ENCODE measurements around the gene ATR.

The ATR gene

DNA sequence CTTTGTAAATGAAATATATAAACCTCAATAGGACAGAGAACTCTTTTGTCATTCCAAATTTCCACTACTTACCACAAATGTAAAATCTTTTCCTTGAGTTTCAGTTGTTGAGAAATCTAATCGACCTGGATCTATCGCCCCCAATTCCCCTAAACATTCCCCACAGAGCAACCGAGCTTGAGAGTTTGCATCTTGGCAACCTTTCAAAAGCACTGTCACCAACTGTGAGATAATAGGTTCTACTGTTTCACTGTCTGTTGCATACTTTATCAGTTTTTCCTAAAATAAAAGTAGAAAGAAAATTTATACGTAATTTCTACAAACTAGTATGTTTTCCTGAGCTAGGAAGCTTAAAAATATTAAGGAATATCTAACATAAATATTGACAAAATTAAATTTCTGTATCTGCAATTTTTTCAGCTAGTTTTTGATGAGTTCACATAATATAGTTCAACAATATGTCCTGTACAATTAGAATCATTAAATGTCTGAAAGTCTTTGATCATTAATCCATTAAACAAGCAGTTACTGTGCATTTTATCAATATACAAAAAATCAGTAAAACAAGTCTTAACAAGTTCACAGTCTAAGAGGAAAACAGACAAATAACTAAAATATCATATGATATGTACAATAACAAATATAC is 54.5 kb downstream of the ATR start:
- Histone ChIP-seq H3K4me1 (ENCODE audit: insufficient read depth, low read length) (no peaks in the 10 kb centered on the region), H3K9ac (ENCODE audit: low read depth, low read length) (no peak overlapping the region), H3K9me3 (ENCODE audit: control insufficient read depth, insufficient read depth, low read length) (no peaks in the 10 kb centered on the region), H3K36me3 (ENCODE audit: insufficient read depth, low read length) (no peaks in the 10 kb centered on the region)

DNA sequence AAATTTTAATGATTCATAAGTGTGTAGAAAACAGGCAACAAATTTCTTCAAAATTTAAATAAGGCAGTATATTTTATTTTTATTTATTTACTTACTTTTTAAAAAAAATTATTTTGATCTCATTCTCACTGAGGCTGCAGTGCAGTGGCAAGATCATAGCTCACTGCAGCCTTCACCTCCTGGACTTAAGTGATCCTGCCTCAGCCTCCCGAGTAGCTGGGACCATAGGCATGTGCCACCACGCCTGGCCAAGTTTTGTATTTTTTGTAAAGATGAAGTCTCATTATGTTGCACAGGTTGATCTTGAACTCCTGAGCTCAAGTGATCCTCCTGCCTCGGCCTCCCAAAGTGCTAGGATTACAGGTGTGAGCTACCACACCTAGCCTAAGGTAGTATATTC is 69.5 kb downstream of the ATR start:
- no peaks in the 10 kb centered on the region for H3K36me3 ChIP-seq (ENCODE audit: insufficient read depth, low read length)
- no peak overlapping the region for H3K9ac ChIP-seq (ENCODE audit: low read depth, low read length)
- H3K4me1 ChIP-seq (ENCODE audit: insufficient read depth, low read length) = no peaks in the 10 kb centered on the region

DNA sequence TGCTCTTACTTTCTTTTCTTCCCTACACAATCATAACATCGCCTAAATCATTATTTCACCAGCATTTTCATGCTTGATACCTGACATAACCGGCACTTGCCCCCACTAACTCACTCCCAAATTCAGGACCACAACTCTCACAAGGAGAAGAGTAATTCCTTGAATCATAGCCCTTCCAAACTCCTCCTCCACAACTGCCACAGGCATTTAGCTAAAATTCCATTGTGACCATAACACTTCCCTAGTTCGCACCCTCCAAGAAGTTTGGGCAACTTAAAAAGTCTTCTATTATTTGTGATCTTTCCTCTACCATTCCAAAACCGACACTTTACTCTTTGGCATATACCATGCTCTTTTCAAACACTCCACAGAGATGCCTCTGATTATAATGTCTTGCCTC is 71.3 kb downstream of the ATR start:
- no peaks in the 10 kb centered on the region for H3K36me3 ChIP-seq (ENCODE audit: insufficient read depth, low read length)
- H3K9me3 ChIP-seq (ENCODE audit: control insufficient read depth, insufficient read depth, low read length) = no peaks in the 10 kb centered on the region
- H3K9ac ChIP-seq (ENCODE audit: low read depth, low read length) = no peak overlapping the region
- H3K4me1 ChIP-seq (ENCODE audit: insufficient read depth, low read length) = no peaks in the 10 kb centered on the region

More for the DNA sequence above, 69.5 kb downstream of the ATR start:
- H3K9me3 ChIP-seq (ENCODE audit: control insufficient read depth, insufficient read depth, low read length) = no peaks in the 10 kb centered on the region

DNA sequence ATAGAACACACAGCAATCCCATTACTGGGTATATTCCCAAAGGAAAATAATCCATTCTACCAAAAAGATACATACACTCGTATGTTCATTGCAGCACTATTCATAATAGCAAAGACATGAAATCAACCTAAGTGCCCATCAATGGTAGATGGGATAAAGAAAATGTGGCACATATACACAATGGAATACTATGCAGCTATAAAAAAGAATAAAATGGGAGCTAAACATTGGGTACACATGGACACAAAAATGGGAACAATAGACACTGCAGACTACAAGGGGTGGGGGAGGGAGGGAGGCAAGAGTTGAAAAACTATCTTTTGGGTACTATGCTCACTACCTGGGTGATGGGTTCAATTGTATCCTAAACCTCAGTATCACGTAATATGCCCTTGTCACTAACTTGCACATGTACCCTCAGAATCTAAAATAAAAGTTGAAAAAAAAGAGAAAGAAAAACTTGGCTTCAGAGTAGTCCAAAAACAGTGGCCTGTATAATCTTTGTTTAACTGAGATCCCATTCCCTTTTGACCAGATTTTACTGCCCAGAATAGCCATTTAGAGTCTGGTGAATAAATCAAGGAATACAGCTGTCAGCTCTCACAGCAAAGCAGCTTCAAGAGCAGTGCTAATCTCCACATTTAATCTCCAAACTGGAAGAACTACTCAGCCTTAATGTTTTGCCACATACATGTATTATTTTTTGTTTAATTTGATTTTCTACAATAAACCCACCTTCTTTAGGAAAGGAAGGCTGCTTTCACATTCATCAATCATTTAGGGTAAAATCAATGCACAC is 76.1 kb downstream of the ATR start:
- no peaks in the 10 kb centered on the region for H3K9me3 ChIP-seq (ENCODE audit: control insufficient read depth, insufficient read depth, low read length)
- no peak overlapping the region for H3K9ac ChIP-seq (ENCODE audit: low read depth, low read length)
- no peaks in the 10 kb centered on the region for H3K4me1 ChIP-seq (ENCODE audit: insufficient read depth, low read length)
- H3K36me3 ChIP-seq (ENCODE audit: insufficient read depth, low read length) = peaks cover 7% of the 10 kb centered on the region

DNA sequence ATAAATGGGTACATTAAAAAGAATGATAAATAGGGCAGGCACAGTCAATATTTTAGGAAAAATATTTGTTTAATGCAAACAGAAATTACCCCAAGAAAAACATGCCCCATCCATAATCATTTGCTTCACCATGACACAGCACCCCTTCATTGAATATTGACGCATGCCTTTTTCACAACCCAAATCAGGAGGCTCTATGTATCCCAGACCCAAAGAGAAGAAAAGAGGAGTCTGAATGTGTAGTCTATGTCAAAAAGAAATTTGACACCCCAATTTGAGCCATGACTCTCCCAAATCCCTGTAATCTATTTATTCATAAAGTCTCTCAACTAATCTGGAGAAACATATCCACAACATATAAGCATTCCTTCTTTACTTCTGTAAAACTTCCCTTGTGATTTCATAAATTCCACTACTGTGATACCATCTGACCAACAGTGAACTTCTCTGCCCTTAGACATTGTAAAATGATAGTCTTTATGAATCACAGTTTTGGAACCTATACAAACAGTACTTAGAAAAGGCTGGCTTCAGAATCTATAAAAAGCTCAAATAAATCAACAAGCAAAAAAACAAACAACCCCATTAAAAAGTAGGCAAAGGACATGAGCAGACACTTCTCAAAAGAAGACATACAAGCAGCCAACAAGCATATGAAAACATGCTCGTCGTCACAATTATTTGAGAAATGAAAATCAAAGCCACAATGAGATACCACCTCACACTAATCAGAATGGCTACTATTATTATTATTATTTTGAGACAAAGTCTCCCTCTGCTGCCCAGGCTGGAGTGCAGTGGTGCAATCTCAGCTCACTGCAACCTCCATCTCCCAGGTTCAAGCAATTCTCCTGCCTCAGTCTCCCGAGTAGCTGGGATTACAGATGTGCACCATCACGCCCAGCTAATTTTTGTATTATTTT is 77.3 kb downstream of the ATR start:
- H3K9me3 ChIP-seq (ENCODE audit: control insufficient read depth, insufficient read depth, low read length) = no peaks in the 10 kb centered on the region
- H3K9ac ChIP-seq (ENCODE audit: low read depth, low read length) = no peak overlapping the region
- H3K4me1 ChIP-seq (ENCODE audit: insufficient read depth, low read length) = no peaks in the 10 kb centered on the region
- peaks cover 7% of the 10 kb centered on the region for H3K36me3 ChIP-seq (ENCODE audit: insufficient read depth, low read length)

DNA sequence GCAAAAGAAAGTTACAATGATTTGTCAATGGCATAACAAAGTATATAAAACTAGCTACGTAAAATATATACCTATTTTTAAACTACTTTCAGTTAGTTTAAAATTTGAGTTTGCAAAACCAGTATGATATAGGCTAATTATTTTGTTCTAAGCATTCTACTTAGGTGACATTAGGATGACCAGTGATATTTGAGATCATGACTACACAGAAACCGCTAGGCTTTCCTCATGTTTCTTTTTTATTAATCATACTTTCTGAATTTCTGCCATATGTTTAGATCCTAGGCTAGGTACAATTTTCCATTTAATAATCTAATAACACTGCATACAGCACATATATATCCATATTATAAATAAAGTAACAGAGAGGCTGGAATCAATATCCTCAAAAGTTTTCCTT is 78.3 kb downstream of the ATR start:
- H3K36me3 ChIP-seq (ENCODE audit: insufficient read depth, low read length) = peaks cover 7% of the 10 kb centered on the region
- H3K9ac ChIP-seq (ENCODE audit: low read depth, low read length) = no peak overlapping the region
- no peaks in the 10 kb centered on the region for H3K9me3 ChIP-seq (ENCODE audit: control insufficient read depth, insufficient read depth, low read length)
- H3K4me1 ChIP-seq (ENCODE audit: insufficient read depth, low read length) = no peaks in the 10 kb centered on the region

DNA sequence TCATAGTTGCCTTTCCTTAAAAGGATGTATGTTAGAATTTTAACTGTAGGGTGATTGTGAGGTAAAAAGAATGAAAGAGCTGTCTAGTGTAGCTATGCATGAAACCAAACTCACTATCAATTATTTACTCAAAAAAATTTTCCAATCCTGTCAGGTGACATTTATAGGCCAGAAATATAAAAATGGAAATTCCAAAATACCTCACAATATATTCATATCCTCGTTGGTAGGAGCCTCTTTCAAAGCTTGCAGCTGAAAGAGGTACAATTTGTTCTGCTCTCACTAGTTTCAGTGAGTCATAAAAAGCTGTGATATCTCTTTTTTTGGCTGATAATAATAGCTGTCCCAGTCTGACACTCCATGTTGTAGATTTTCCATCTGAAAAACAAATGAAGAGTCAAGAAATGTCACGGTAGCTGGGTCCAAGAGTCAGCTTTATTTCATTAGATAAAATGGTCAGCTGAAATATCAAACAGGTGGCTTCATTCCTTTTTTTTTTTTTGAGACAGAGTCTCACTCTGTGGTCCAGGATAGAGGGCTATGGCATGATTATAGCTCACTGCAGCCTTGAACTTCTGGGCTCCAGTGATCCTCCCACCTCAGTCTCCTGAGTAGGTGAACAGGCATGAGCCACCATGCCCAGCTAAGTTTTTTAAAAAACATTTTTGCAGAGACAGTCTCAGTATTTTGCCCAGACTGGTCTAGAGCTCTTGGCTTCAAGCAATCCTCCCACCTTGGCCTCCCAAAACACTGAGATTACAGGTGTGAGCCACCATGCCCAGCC is 79.9 kb downstream of the ATR start:
- Histone ChIP-seq H3K9ac (ENCODE audit: low read depth, low read length) (no peak overlapping the region), H3K4me1 (ENCODE audit: insufficient read depth, low read length) (no peaks in the 10 kb centered on the region), H3K36me3 (ENCODE audit: insufficient read depth, low read length) (peaks cover 7% of the 10 kb centered on the region), H3K9me3 (ENCODE audit: control insufficient read depth, insufficient read depth, low read length) (no peaks in the 10 kb centered on the region)

DNA sequence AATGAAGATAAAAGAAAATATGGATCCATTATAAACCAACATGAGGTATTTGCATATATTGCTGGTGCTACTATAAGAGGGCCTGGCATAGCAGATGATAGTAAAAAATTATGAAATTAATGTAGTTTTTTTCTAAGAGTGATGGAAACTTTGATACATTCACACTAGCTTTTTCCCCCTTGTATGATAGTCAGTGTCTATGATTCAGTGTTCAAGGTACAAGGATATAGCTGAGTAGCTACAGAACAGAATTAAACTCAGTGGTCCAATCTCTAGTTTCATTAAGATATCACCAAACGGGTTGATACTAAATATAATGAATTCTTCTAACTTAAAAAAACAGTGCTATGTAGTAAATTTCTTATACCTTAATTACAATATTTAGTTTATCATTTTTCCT is 80.8 kb downstream of the ATR start:
- peaks cover 7% of the 10 kb centered on the region for H3K36me3 ChIP-seq (ENCODE audit: insufficient read depth, low read length)
- H3K9me3 ChIP-seq (ENCODE audit: control insufficient read depth, insufficient read depth, low read length) = no peaks in the 10 kb centered on the region
- H3K4me1 ChIP-seq (ENCODE audit: insufficient read depth, low read length) = no peaks in the 10 kb centered on the region
- no peak overlapping the region for H3K9ac ChIP-seq (ENCODE audit: low read depth, low read length)

DNA sequence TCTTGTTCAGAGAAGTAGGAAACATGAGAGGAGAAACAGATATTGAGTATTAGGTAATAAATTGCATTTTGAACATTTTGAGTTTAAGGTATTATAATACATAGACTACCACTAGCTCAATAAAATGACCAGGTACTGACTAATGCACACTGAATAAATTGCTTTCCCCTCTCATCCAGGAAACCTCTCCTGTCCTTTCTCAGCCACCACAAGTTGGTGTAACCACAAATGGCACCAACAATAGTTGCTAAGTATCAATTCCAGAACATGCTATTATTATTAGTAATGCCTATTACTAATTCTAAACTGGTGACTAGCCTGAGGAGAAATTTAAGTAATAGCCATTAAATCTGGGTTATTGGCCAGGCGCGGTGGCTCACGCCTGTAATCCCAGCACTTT is 83.4 kb downstream of the ATR start:
- no peak overlapping the region for H3K9ac ChIP-seq (ENCODE audit: low read depth, low read length)
- H3K36me3 ChIP-seq (ENCODE audit: insufficient read depth, low read length) = peaks cover 10% of the 10 kb centered on the region
- H3K9me3 ChIP-seq (ENCODE audit: control insufficient read depth, insufficient read depth, low read length) = no peaks in the 10 kb centered on the region
- H3K4me1 ChIP-seq (ENCODE audit: insufficient read depth, low read length) = no peaks in the 10 kb centered on the region

DNA sequence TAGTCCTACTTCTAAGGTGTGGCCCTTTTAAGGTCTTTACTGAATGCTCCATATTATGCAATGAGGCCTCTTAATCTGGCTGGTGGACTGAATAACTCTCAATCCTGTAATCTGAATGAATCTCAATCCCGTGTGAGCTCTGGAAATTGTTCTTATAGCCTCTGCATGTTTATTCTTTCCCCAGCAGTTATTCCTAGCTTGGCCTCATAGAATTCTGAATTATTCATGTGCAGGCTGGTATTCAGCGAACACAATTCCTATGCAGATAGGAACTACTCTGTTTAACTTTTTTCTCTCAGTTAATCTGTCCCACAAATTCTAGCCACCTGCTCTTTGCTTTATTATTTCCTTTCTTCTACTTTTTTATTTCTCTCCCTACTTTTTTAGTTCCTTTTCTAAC is 86.3 kb downstream of the ATR start:
- Histone ChIP-seq H3K9me3 (ENCODE audit: control insufficient read depth, insufficient read depth, low read length) (no peaks in the 10 kb centered on the region), H3K4me1 (ENCODE audit: insufficient read depth, low read length) (no peaks in the 10 kb centered on the region), H3K9ac (ENCODE audit: low read depth, low read length) (no peak overlapping the region), H3K36me3 (ENCODE audit: insufficient read depth, low read length) (peaks cover 3% of the 10 kb centered on the region; the same call in 1 of the 2 replicates)

DNA sequence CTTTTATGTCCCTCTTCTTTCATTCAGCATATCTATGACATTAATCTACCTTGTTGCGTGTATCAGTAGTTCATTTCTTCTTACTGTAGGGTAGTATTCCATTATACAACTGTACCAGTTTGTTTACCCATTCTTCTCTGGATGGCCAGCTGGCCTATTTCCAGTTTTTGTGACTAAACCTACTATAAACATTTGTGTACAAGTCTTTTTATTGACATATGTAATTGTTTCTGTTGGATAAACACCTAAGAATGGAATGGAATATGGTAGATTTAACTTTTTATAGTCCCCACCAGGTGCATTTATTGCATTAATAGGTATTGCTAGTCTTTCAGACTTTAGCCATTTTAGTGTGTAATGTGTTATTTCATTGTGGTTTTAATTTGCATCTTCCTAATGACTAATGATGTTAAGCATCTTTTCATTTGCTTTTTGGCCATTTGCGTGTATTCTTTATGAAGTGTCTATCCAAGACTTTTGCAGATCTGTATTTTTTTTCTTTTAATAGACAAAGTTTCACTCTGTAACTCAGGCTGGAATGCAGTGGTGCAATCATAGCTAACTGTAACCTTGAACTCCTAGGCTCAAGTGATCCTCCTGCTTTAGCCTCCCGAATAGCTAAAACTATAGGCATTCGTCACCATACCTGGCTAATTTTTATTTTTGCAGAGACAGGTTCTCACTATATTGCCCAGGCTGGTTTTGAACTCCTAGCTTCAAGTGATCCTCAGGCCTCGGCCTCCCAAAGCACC is 88.8 kb downstream of the ATR start:
- Histone ChIP-seq H3K9me3 (ENCODE audit: control insufficient read depth, insufficient read depth, low read length) (no peaks in the 10 kb centered on the region), H3K4me1 (ENCODE audit: insufficient read depth, low read length) (no peaks in the 10 kb centered on the region), H3K9ac (ENCODE audit: low read depth, low read length) (no peak overlapping the region), H3K36me3 (ENCODE audit: insufficient read depth, low read length) (peaks cover 3% of the 10 kb centered on the region; the same call in 1 of the 2 replicates)

DNA sequence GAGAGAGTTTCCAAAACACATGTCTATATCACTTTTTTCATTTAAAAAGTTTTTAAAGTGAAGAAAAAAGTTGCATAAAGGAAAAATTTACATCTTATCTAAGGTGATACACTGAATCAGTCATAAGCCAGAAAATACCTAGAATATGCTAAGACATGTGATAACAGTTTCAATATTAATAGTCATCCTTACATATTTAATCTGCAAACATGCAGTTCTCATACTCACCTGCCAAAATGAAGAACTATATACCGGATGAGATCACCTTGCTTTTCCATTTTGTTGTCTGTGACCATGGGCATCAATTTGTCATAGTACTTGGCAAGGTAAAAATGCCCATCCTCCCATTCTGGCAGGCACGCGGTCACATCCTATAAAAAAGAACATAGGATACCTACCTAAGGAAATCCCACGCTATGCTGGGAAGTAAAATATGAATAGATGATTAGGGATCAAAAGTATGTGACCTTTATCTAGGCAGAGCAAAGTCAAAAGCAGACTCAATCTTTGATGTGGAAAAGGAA is 93.6 kb downstream of the ATR start:
- H3K9ac ChIP-seq (ENCODE audit: low read depth, low read length) = no peak overlapping the region
- peaks cover 10% of the 10 kb centered on the region for H3K9me3 ChIP-seq (ENCODE audit: control insufficient read depth, insufficient read depth, low read length)
- no peaks in the 10 kb centered on the region for H3K4me1 ChIP-seq (ENCODE audit: insufficient read depth, low read length)
- no peaks in the 10 kb centered on the region for H3K36me3 ChIP-seq (ENCODE audit: insufficient read depth, low read length)

DNA sequence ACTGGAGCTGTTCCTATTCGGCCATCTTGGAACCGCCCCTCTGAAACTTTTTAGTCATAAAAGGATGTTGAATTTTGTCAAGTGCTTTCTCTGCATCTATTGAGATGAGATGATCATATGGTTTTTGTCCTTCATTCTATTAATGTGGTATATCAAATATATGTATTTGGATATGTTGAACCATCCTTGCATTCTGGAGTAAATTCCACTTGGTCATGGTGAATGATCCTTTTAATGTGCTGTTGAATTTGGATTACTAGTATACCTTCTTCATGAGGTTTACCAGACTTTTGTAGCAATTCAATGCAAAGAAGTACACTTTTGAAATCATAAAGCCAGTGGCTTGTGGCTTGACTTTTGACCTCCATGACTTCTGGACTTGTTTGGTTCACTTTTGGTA is 97.3 kb downstream of the ATR start:
- H3K4me1 ChIP-seq (ENCODE audit: insufficient read depth, low read length) = no peaks in the 10 kb centered on the region
- H3K36me3 ChIP-seq (ENCODE audit: insufficient read depth, low read length) = no peaks in the 10 kb centered on the region

More for the DNA sequence above, 97.3 kb downstream of the ATR start:
- Histone ChIP-seq H3K9ac (ENCODE audit: low read depth, low read length) (no peak overlapping the region), H3K9me3 (ENCODE audit: control insufficient read depth, insufficient read depth, low read length) (peaks cover 10% of the 10 kb centered on the region)
